ENCODE results near the gene EXOSC10. TPM values are rescaled to one million over a fixed set of nuclear protein-coding genes. Genes with fewer than 3 reads are reported as not detected.

The EXOSC10 gene
- total RNA-seq, 5 donors from 2014 or later (not counting 1 experiment from before 2014, with no cell fraction given) = 72.5 to 85.2 (median 82.1) TPM

DNA sequence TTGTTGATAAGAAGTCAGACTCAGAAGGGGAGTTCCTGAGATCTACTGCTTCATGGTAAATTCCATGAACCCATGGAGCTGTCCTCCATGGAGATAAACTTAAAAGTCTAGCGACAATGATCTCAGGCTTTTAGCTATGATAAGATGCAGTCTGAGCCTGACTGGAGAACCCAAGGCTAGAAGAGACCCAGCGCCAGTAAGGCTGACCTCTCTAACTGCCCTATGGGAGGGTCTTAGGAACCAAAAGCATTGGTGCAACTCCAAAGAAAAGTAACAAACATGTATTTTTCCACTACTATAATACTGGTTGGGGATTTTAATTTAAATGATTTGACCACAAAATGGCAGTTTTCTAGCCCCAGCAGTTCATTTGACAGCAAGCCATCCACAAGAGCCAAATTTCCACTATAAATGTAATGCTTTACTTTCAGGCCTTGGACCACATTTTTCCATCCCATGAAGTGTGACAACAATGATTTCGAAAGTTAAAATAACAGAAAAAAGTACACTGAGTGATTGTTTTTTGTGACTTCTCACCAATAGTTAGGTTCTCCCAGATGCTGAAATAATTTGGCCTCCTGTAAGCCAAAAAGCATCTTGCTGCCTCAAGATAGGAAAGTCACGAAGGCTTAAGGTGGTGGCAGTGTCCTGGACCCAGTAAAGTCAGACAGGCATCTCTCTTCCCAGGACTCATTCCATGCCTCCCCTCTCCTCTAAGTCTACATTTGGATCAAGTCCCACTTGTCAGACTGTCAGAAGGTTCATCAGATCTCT, 43.1 kb upstream of the EXOSC10 start:
- Histone ChIP-seq H3K36me3 (ENCODE audit: control insufficient read depth in 2 of 2, extremely low read depth in 1 of 2, insufficient read depth in 1 of 2, low read length in 1 of 2) (peaks cover 4 to 74% of the 10 kb centered on the region in 2 donors), H3K4me1 (ENCODE audit: control insufficient read depth in 1 of 2, extremely low read depth in 1 of 2, insufficient read depth in 2 of 2, low read length in 2 of 2) (no peaks in the 10 kb centered on the region), H3K4me3 (ENCODE audit: control insufficient read depth in 1 of 2, extremely low read depth in 1 of 2, low read length in 1 of 2) (no peak overlapping the region), H3K9me3 (no peaks in the 10 kb centered on the region), H3K27ac (ENCODE audit: low read length) (no peak overlapping the region), H3K27me3 (replicated peaks in 1 of 2; ENCODE audit: control insufficient read depth in 2 of 2, extremely low read depth in 1 of 2, insufficient read depth in 2 of 2, low read length in 1 of 2) (no peaks in the 10 kb centered on the region)
- 100% methylated on average over 2 of the region's 4 CpGs for WGBS (ENCODE audit: insufficient coverage)
- H3K27ac Mint-ChIP-seq = no peak overlapping the region
- POLR2A ChIA-PET = no interaction called here
- H3K27me3 Mint-ChIP-seq = no peaks in the 10 kb centered on the region
- DNase-seq (no peak), ATAC-seq (replicated peaks in 1 of 4) (no peak)
- no peaks in the 10 kb centered on the region for H3K4me1 Mint-ChIP-seq
- no peak overlapping the region for H3K4me3 Mint-ChIP-seq
- no peaks in the 10 kb centered on the region for H3K9me3 Mint-ChIP-seq
- CTCF ChIA-PET = no interaction called here
- peaks cover 56% of the 10 kb centered on the region for H3K36me3 Mint-ChIP-seq

- Mint-ChIP-seq H3K4me3 (no peak overlapping the region), H3K27ac (no peak overlapping the region), H3K36me3 (peaks cover 41% of the 10 kb centered on the region), H3K4me1 (no peaks in the 10 kb centered on the region), H3K27me3 (no peaks in the 10 kb centered on the region), H3K9me3 (no peaks in the 10 kb centered on the region)
- ChIA-PET CTCF (interaction anchor here in 1 of 2 donors (0.5 kb wide), 1 partner anchor 1893 kb away, joined by 3 read pairs; no protein-coding TSS in a partner anchor), POLR2A (no interaction called here)
- ATAC-seq (replicated peaks in 1 of 4) = no peak
- Histone ChIP-seq H3K4me1 (ENCODE audit: control insufficient read depth in 1 of 2, extremely low read depth in 1 of 2, insufficient read depth in 2 of 2, low read length in 2 of 2) (no peaks in the 10 kb centered on the region), H3K4me3 (ENCODE audit: control insufficient read depth in 1 of 2, extremely low read depth in 1 of 2, low read length in 1 of 2) (no peak overlapping the region), H3K27ac (ENCODE audit: low read length) (no peak overlapping the region), H3K27me3 (replicated peaks in 1 of 2; ENCODE audit: control insufficient read depth in 2 of 2, extremely low read depth in 1 of 2, insufficient read depth in 2 of 2, low read length in 1 of 2) (no peaks in the 10 kb centered on the region), H3K36me3 (ENCODE audit: control insufficient read depth in 2 of 2, extremely low read depth in 1 of 2, insufficient read depth in 1 of 2, low read length in 1 of 2) (peaks cover 7 to 61% of the 10 kb centered on the region in 2 donors), H3K9me3 (no peaks in the 10 kb centered on the region)
- no peak for DNase-seq
- WGBS (ENCODE audit: insufficient coverage) = 100% methylated on average over 3 of the region's 3 CpGs
Measured at GRCh38 chr1:11138952-11139351, 39.3 kb upstream of the EXOSC10 start.

DNA sequence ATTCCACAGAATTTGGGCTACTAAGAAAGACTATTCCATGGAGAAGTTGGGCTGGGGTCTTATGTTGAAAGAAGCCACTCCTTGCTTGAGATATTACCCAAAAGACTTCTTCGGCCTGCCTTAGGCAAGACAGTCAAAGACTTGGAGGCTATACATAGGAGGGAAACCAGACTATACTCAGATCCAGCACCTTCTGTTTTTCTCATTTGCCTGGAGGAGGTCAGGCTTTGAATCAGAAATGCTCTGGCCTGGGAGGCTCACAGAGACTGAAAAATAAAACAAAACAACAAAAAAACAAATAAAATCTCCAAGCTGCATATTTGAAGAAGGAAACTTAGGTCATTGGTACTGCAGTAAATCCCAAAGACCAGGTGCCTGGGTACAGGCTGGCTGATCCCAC, 38.4 kb upstream of the EXOSC10 start:
- peaks cover 38% of the 10 kb centered on the region for H3K36me3 Mint-ChIP-seq
- no peak overlapping the region for H3K27ac Mint-ChIP-seq
- Histone ChIP-seq H3K4me1 (ENCODE audit: control insufficient read depth in 1 of 2, extremely low read depth in 1 of 2, insufficient read depth in 2 of 2, low read length in 2 of 2) (no peaks in the 10 kb centered on the region), H3K9me3 (no peaks in the 10 kb centered on the region), H3K36me3 (ENCODE audit: control insufficient read depth in 2 of 2, extremely low read depth in 1 of 2, insufficient read depth in 1 of 2, low read length in 1 of 2) (peaks cover 8 to 62% of the 10 kb centered on the region in 2 donors), H3K27me3 (replicated peaks in 1 of 2; ENCODE audit: control insufficient read depth in 2 of 2, extremely low read depth in 1 of 2, insufficient read depth in 2 of 2, low read length in 1 of 2) (no peaks in the 10 kb centered on the region), H3K27ac (ENCODE audit: low read length) (no peak overlapping the region), H3K4me3 (ENCODE audit: control insufficient read depth in 1 of 2, extremely low read depth in 1 of 2, low read length in 1 of 2) (no peak overlapping the region)
- CTCF ChIA-PET = no interaction called here
- no peaks in the 10 kb centered on the region for H3K27me3 Mint-ChIP-seq
- H3K9me3 Mint-ChIP-seq = no peaks in the 10 kb centered on the region
- H3K4me3 Mint-ChIP-seq = no peak overlapping the region
- POLR2A ChIA-PET = no interaction called here
- ATAC-seq (replicated peaks in 1 of 4) (no peak), DNase-seq (no peak)
- no peaks in the 10 kb centered on the region for H3K4me1 Mint-ChIP-seq
- no CpG with 5 or more reads among the region's 1 CpG for WGBS (ENCODE audit: insufficient coverage)

GRCh38 chr1:11134898-11135266, 35.2 kb upstream of the EXOSC10 start:
- CTCF ChIA-PET = no interaction called here

GRCh38 chr1:11134251-11134897, 34.7 kb upstream of the EXOSC10 start:
- WGBS (ENCODE audit: insufficient coverage) = 98% methylated on average over 4 of the region's 5 CpGs
- Mint-ChIP-seq H3K27ac (no peak overlapping the region), H3K36me3 (peaks cover 64% of the 10 kb centered on the region), H3K27me3 (no peaks in the 10 kb centered on the region), H3K4me1 (no peaks in the 10 kb centered on the region), H3K4me3 (no peak overlapping the region), H3K9me3 (no peaks in the 10 kb centered on the region)
- Histone ChIP-seq H3K9me3 (no peaks in the 10 kb centered on the region), H3K27me3 (replicated peaks in 1 of 2; ENCODE audit: control insufficient read depth in 2 of 2, extremely low read depth in 1 of 2, insufficient read depth in 2 of 2, low read length in 1 of 2) (no peaks in the 10 kb centered on the region), H3K36me3 (ENCODE audit: control insufficient read depth in 2 of 2, extremely low read depth in 1 of 2, insufficient read depth in 1 of 2, low read length in 1 of 2) (peaks cover 16 to 80% of the 10 kb centered on the region in 2 donors), H3K27ac (ENCODE audit: low read length) (no peak overlapping the region), H3K4me3 (ENCODE audit: control insufficient read depth in 1 of 2, extremely low read depth in 1 of 2, low read length in 1 of 2) (no peak overlapping the region), H3K4me1 (ENCODE audit: control insufficient read depth in 1 of 2, extremely low read depth in 1 of 2, insufficient read depth in 2 of 2, low read length in 2 of 2) (no peaks in the 10 kb centered on the region)
- POLR2A ChIA-PET = no interaction called here
- no peak for ATAC-seq (replicated peaks in 1 of 4)
- no peak for DNase-seq
- CTCF ChIA-PET = no interaction called here

More at GRCh38 chr1:11134898-11135266, 35.2 kb upstream of the EXOSC10 start:
- no peak for ATAC-seq (replicated peaks in 1 of 4)
- no peak for DNase-seq
- Histone ChIP-seq H3K36me3 (ENCODE audit: control insufficient read depth in 2 of 2, extremely low read depth in 1 of 2, insufficient read depth in 1 of 2, low read length in 1 of 2) (peaks cover 17 to 77% of the 10 kb centered on the region in 2 donors), H3K9me3 (no peaks in the 10 kb centered on the region), H3K4me3 (ENCODE audit: control insufficient read depth in 1 of 2, extremely low read depth in 1 of 2, low read length in 1 of 2) (no peak overlapping the region), H3K27ac (ENCODE audit: low read length) (no peak overlapping the region), H3K27me3 (replicated peaks in 1 of 2; ENCODE audit: control insufficient read depth in 2 of 2, extremely low read depth in 1 of 2, insufficient read depth in 2 of 2, low read length in 1 of 2) (no peaks in the 10 kb centered on the region), H3K4me1 (ENCODE audit: control insufficient read depth in 1 of 2, extremely low read depth in 1 of 2, insufficient read depth in 2 of 2, low read length in 2 of 2) (no peaks in the 10 kb centered on the region)
- POLR2A ChIA-PET = no interaction called here
- no peak overlapping the region for H3K4me3 Mint-ChIP-seq
- WGBS (ENCODE audit: insufficient coverage) = 100% methylated on average over 1 of the region's 5 CpGs
- peaks cover 60% of the 10 kb centered on the region for H3K36me3 Mint-ChIP-seq
- no peaks in the 10 kb centered on the region for H3K27me3 Mint-ChIP-seq
- no peaks in the 10 kb centered on the region for H3K9me3 Mint-ChIP-seq
- H3K4me1 Mint-ChIP-seq = no peaks in the 10 kb centered on the region
- H3K27ac Mint-ChIP-seq = no peak overlapping the region

DNA sequence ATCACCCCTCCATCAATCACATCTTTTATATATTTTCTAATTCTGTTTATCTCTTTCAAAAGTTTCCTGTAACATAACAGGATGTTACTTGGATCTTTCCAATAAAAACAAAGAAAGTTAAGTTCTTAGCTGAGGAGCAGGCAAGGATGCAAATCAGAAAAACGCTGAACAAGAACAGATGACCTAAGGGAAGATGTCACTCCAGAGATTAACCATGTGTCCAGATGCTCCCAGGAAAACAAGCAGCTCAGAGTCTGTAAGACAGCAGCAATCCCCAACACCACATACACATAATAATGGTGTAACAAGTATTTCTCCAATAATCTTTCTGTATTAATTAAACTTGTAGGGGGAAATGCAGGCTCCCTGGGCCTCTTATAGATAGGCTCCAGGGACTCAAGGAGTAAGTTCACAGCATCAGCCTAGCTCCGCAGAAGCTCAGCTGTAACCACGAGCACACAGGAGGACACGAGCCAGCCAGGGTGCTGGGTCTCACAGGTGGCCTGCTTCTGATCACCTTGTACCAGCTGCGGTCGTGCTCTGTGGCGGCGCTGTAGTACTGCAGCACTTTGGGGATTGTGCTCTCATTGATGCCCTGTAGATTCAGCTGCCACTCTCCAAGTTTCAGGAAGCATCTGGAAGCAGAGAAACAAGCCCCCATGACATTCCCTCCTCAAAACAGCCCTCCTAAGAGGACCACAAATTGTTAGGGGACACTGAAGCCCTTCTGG, 33.1 kb upstream of the EXOSC10 start:
- Mint-ChIP-seq H3K27me3 (no peaks in the 10 kb centered on the region), H3K9me3 (no peaks in the 10 kb centered on the region), H3K4me3 (no peak overlapping the region), H3K4me1 (no peaks in the 10 kb centered on the region), H3K36me3 (peaks cover 62% of the 10 kb centered on the region), H3K27ac (no peak overlapping the region)
- no peak for ATAC-seq (replicated peaks in 1 of 4)
- H3K27ac ChIP-seq (ENCODE audit: low read length) = no peak overlapping the region
- H3K9me3 ChIP-seq = no peaks in the 10 kb centered on the region
- CTCF ChIA-PET = no interaction called here
- POLR2A ChIA-PET = no interaction called here
- H3K4me3 ChIP-seq (ENCODE audit: control insufficient read depth in 1 of 2, extremely low read depth in 1 of 2, low read length in 1 of 2) = no peak overlapping the region
- no peak for DNase-seq
- 78% methylated on average over 7 of the region's 8 CpGs for WGBS (ENCODE audit: insufficient coverage)
- H3K36me3 ChIP-seq (ENCODE audit: control insufficient read depth in 2 of 2, extremely low read depth in 1 of 2, insufficient read depth in 1 of 2, low read length in 1 of 2) = peaks cover 17 to 80% of the 10 kb centered on the region in 2 donors
- H3K27me3 ChIP-seq (replicated peaks in 1 of 2; ENCODE audit: control insufficient read depth in 2 of 2, extremely low read depth in 1 of 2, insufficient read depth in 2 of 2, low read length in 1 of 2) = no peaks in the 10 kb centered on the region
- no peaks in the 10 kb centered on the region for H3K4me1 ChIP-seq (ENCODE audit: control insufficient read depth in 1 of 2, extremely low read depth in 1 of 2, insufficient read depth in 2 of 2, low read length in 2 of 2)

Measured in T-cell (primary cell).